ENCODE measurements around the gene CENPF. TPM values are rescaled to one million over a fixed set of nuclear protein-coding genes. Genes with fewer than 3 reads are reported as not detected.

CENPF gene
- total RNA-seq, 1 experiment from 2014 or later: 123 TPM

DNA sequence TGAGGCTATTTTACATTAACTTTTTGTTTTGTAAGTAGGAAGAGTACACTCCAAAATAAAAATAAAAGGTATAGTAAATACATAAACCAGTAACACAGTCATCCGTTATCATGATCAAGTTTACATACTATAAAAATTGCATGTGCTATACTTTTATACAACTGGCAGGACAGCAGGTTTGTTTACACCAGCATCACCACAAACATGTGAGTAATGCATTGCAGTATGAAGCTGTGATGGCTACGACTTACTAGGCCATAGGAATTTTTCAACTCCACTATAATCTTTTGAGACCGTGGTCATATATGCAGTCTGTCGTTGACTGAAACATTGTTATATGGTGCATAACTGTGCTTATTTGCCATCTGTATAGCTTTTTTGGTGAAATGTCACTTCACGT lies 106.2 kb downstream of the CENPF start:
- DNase-seq (ENCODE audit: low read depth): no peak

DNA sequence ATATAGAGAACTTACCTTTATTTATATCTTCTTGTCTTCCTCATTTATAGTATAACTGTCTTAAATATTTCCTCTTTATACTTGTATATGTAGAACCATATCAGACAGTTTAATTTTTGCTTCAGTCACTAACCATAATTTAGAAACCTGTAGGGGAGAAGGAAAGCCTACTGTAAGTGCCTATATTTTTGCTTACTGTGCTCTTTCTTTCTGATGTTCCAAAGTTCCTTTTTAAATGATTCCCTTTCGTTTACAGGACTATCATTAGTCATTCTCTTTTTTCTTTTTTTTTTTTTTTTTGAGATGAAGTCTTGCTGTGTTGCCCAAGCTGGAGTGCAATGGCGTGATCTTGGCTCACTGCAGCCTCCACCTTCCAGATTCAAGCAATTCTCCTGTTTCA lies 109.7 kb downstream of the CENPF start:
- DNase-seq (ENCODE audit: low read depth): no peak

Other genes starting within 250 kb of the CENPF start
- gene PTPN14, start 51.6 kb upstream of the CENPF start, total RNA-seq (2014; rRNA removed; shearing (Covaris generic)): 29.0 and 31.8 TPM in 2 replicates